HG03066 (cell line): ENCODE results near the gene GDPD4.
"Not testable (repeated sequence)": the region's sequence is repeated elsewhere in the genome, so short reads cannot be mapped to it uniquely, and the experiment has no call there.

Experiments used
- ATAC-seq: cut with Tn5 transposase; IDR thresholded peaks from one replicate; pipeline ENCODE4 v1.9.1; 2021; ENCODE audit warnings: low read depth; ENCODE audit not compliant: unreplicated experiment

The GDPD4 gene

DNA sequence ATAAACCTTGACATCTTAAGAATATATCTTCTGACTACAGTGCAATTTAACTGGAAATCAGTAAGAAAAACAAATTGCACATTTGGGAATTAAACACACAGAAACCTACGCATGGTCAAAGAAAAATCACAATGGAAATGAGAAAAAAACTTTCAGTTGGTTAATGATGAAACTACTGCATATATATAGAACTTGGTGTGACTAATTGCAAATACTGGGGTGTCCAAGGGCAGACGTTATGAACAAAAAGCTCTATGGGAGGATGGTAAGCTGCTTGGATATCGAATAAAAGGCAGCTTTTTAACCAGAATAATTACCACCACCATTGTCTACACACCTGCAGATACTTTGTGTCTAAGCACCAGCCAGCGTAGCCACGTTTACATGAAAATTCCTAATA is 791 bp downstream of the GDPD4 start:
- ATAC-seq = no peak

DNA sequence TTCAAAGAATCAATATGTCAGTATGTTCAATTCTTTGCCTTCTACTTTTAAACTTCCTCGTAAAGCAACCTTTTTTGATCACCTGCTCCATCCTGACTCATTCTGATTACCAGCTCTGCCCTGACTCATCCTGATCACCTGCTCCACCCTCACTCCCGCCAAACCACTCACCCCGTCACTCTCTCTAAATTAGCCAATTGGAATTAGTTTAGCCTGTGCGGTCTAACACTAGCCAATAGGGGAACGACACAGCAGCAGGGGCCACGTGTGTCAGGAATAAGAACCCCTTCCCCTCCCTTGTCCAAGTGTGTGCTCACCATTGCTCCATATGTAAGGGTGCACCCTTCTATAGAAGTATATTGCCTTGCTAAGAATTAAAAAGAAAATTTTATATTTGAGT is 1.5 kb downstream of the GDPD4 start:
- ATAC-seq = not testable (repeated sequence)

GRCh38 chr11:77299528-77299993 is 1.9 kb downstream of the GDPD4 start:
- no peak for ATAC-seq

- ATAC-seq = no peak
Measured at GRCh38 chr11:77294040-77294439, 7.4 kb downstream of the GDPD4 start.

DNA sequence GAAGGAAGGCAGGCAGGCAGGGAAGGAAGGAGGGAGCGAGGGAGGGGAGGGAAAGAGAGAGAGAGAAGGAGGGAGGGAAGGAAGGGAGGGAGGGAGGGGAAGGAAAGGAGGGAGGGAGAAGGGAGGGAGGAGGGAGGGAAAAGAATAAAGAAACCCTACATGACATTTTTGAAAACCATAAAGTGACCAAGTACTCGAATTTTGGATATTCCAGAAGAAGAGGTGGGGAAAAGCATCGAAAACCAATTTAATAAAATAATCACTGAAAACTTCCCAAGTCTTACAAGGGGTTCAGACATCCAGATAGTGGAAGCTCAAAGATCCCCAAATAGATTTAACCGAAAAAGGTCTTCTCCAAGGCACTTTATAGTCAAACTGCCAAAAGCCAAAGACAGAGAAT is 11.7 kb downstream of the GDPD4 start:
- no peak for ATAC-seq

- ATAC-seq = no peak
Measured at GRCh38 chr11:77287615-77288273, 13.7 kb downstream of the GDPD4 start.

DNA sequence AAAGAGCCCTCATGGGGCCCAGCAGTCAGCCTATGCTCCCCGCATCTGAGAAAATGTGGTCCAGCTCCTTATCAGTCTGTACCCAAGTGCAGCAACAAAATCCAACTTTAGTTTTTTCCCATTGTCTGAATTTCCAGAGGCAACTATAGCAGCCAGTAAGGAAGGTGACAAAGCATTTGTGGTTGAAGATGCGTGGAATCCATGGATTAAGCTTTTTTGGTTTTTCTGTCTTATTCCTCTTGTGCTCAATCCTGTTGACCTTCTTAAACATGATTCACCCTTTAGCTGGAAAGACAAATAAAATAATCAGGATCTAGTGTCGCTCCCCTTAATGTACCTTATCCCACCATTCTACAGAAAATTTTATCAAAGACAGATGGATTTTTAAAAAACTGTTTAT is 14.3 kb downstream of the GDPD4 start:
- ATAC-seq = no peak

DNA sequence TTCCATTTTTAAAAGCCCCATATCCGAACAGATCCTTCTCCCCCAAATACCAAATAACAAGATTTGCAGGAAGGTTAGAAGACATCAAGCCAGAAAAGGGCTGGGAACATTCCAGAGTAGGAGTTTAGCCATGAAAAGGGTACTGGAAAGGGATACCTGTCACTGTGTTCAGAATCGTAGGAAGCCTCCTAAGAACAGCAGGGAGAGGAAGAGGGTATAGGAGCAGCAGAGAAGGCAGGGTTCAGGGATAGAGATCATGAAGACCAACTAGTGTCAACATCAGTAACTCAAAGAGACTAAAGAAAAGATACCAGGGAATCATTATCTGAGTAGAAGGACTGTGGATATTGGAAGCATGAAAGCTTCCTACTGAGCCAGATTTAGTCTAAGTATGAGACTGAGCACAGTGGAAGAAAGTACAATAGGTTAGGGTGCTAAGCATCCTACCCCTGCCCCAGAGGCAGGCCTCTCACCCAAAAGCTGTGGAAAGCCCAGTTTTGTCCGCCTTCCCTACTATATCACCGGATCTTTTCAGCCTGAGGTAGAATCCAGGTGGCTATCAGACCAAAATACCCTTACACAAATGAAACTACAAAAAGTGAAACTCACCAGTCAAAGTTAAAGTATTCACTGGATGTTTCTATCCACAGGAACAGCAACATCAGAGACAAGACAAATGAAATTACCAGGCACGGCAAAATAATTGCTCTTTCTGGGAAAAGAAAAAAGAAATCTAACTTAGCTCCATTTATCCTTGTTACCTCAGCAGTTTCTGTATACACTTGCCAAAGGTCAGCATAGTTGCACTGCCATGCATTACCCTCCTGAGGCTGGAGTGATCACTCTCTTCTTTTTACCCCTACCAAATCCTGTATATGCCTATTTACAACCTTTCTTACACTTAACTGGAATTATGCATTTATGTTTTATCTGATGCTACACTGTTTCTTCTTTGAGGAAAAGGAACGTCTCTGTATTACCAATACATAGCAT is 16.7 kb downstream of the GDPD4 start:
- ATAC-seq = no peak

- ATAC-seq = no peak
Measured at GRCh38 chr11:77283101-77283500, 18.4 kb downstream of the GDPD4 start.

GRCh38 chr11:77278595-77279506 is 22.6 kb downstream of the GDPD4 start:
- ATAC-seq = no peak

DNA sequence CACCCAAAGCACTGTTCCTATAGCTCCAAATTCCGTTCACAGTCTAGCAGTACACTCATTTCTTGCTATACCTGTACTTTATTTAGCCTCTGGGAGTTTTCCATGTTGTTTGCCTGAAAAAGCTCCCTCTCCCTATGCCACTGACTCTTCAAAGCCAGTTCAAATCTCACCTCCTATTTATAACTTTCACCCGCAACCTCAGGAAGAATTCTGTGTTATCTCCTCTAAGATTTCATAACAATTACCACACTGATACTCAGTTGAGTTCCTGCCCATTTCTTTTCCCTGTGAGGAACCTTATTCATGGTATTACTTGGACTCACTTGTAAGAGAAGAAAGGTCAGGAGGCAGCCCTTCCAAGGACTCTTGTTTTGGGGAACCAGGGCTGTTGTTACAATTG is 25.2 kb downstream of the GDPD4 start:
- ATAC-seq = no peak

- ATAC-seq = no peak
Measured at GRCh38 chr11:77270921-77271320, 30.6 kb downstream of the GDPD4 start.

GRCh38 chr11:77269484-77270123 is 31.9 kb downstream of the GDPD4 start:
- ATAC-seq = no peak

GRCh38 chr11:77267962-77268361 is 33.5 kb downstream of the GDPD4 start:
- ATAC-seq = no peak

DNA sequence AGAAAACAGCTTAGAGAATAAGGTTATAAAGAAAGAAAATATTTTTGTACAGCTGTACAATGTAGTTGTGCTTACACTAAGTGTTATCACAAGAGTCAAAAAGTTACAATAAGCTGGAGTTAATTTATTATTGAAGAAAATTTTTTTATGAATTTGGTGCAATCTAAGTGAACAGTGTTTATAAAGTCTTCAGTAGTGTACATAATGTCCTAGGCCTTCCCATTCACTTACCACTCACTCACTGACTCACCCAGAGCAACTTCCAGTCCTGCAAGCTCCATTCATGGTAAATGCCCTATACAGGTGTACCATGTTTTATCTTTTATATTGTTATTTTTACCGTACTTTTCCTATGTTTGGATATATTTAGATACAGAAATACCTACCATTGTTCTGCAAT is 34.7 kb downstream of the GDPD4 start:
- no peak for ATAC-seq

GRCh38 chr11:77262803-77263202 is 38.7 kb downstream of the GDPD4 start:
- ATAC-seq = no peak

DNA sequence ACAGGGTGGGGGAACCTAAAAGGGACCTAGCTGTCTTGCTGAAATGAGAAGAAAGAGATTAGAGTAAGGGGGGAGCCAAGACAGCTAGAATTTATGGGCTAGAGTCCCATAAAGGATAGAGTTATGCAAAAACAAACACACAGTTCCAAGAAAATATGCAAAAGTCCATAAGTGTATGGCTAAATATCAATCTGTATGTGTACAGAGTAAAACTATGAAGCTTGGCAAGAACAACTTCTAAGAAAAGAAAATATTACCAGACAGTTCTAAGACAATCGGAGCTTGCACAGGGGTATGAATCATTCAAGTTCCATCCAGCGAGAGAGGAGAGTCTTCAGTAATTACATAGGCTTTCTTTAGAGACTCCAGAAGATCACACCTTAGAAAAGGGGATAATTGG is 41.8 kb downstream of the GDPD4 start:
- ATAC-seq = no peak

- ATAC-seq = no peak
Measured at GRCh38 chr11:77253690-77254089, 47.8 kb downstream of the GDPD4 start.

GRCh38 chr11:77252555-77253270 is 48.8 kb downstream of the GDPD4 start:
- ATAC-seq = no peak
